ENCODE data around the gene DST. TPM values are rescaled to one million over a fixed set of nuclear protein-coding genes. Genes with fewer than 3 reads are reported as not detected.
A peak's percentile ranks its signal among the peaks of the same experiment; 100 is the strongest.

Gene DST
- total and polyA plus RNA-seq, 2 donors (not counting 1 experiment from before 2014, with no cell fraction given) = 1.5 to 1.9 TPM

GRCh38 chr6:56601390-56601789 is 41.3 kb downstream of the DST start:
- POLR2A ChIA-PET = no interaction called here
- intact Hi-C loops (cut with micrococcal nuclease) = no loop called here
- no peaks in the 10 kb centered on the region for H4K20me1 ChIP-seq (ENCODE audit: control insufficient read depth, insufficient read depth, low read length, poor library complexity, severe bottlenecking)
- H3K27ac Mint-ChIP-seq = no peak overlapping the region
- no peaks in the 10 kb centered on the region for H3K36me3 ChIP-seq (replicated peaks in 1 of 2; ENCODE audit: control extremely low read depth in 1 of 2, control insufficient read depth in 1 of 2, extremely low read depth in 1 of 2, insufficient read depth in 2 of 2, low read length in 1 of 2)
- H3K27ac ChIP-seq (ENCODE audit: low read length in 2 of 2) = no peak overlapping the region
- no peaks in the 10 kb centered on the region for H3K79me2 ChIP-seq (ENCODE audit: control insufficient read depth, insufficient read depth, low read length)
- no peak overlapping the region for H3K4me3 ChIP-seq (ENCODE audit: control extremely low read depth in 1 of 5, extremely low read depth in 1 of 5, insufficient read depth in 1 of 5, low read depth in 2 of 5, low read length in 4 of 5)
- DNase-seq (no peak), ATAC-seq (ENCODE audit: low read depth) (no peak)
- no peaks in the 10 kb centered on the region for H3K4me1 ChIP-seq (ENCODE audit: control insufficient read depth in 2 of 2, insufficient read depth in 2 of 2, low read length in 2 of 2)
- no CpG with 5 or more reads among the region's 2 CpGs for WGBS (ENCODE audit: insufficient coverage)
- H2AFZ ChIP-seq (ENCODE audit: insufficient read depth, low read depth, low read length, poor library complexity, severe bottlenecking) = no peak overlapping the region
- H3K9me3 ChIP-seq (ENCODE audit: control extremely low read depth in 1 of 3, control insufficient read depth in 2 of 3, insufficient read depth in 1 of 3, low read length in 2 of 3) = no peaks in the 10 kb centered on the region
- no peak for TF ChIP-seq CTCF (IDR thresholded peaks at IDR 0.05)
- TF ChIP-seq EZH2 (IDR thresholded peaks at IDR 0.05; ENCODE audit: borderline replicate concordance, insufficient read depth, low read depth, low read length, poor library complexity, severe bottlenecking) = no peak
- H3K27me3 Mint-ChIP-seq = peaks cover 11% of the 10 kb centered on the region
- H3K9ac ChIP-seq (ENCODE audit: low read length) = no peak overlapping the region
- CTCF ChIA-PET = no interaction called here
- no peaks in the 10 kb centered on the region for H3K27me3 ChIP-seq (replicated peaks in 1 of 4; ENCODE audit: control extremely low read depth in 1 of 4, control insufficient read depth in 3 of 4, insufficient read depth in 4 of 4, low read length in 3 of 4)
- no peak overlapping the region for H3K4me2 ChIP-seq (replicated peaks; ENCODE audit: low read depth, low read length, poor library complexity, severe bottlenecking)
- no peaks in the 10 kb centered on the region for H3K4me1 Mint-ChIP-seq
- no peaks in the 10 kb centered on the region for H3K9me3 Mint-ChIP-seq (ENCODE audit: insufficient read depth)
- H3K4me3 Mint-ChIP-seq = no peak overlapping the region

DNA sequence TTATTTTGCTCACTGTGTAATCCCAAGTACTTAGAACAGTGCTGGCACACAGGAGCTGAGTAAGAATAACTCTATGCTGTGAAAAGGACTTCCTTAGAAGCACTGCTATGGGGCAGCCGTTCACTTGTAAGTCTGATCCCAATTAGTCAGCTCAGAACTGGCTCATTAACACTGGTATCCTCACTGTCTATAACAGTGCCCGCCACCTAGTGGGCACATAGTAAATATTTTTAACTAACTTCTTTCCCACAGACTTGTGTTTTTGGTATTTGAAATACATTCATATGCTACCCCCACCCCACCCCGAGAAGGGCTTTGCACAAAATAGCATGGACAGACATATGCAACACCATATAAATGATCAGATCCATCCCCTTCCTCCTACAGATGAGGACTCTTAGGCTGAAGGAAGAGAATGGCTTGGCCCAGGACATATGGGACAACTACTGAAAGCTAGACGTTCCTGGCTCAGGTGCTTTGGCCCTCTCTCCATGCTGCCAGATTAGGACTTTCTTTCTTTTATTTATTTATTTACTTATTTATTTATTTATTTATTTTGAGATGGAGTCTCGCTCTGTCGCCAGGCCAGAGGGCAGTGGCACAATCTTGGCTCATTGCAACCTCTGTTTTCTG is 47.1 kb downstream of the DST start:
- Histone ChIP-seq H2AFZ (ENCODE audit: insufficient read depth, low read depth, low read length, poor library complexity, severe bottlenecking) (peak overlapping the region; percentile 24), H3K9ac (ENCODE audit: low read length) (no peak overlapping the region), H3K4me1 (ENCODE audit: control insufficient read depth in 2 of 2, insufficient read depth in 2 of 2, low read length in 2 of 2) (peaks cover 8 to 15% of the 10 kb centered on the region in 2 donors), H3K27me3 (replicated peaks in 1 of 4; ENCODE audit: control extremely low read depth in 1 of 4, control insufficient read depth in 3 of 4, insufficient read depth in 4 of 4, low read length in 3 of 4) (no peaks in the 10 kb centered on the region), H3K27ac (ENCODE audit: low read length in 2 of 2) (no peak overlapping the region), H3K9me3 (ENCODE audit: control extremely low read depth in 1 of 3, control insufficient read depth in 2 of 3, insufficient read depth in 1 of 3, low read length in 2 of 3) (no peaks in the 10 kb centered on the region), H3K36me3 (replicated peaks in 1 of 2; ENCODE audit: control extremely low read depth in 1 of 2, control insufficient read depth in 1 of 2, extremely low read depth in 1 of 2, insufficient read depth in 2 of 2, low read length in 1 of 2) (no peaks in the 10 kb centered on the region), H3K4me2 (replicated peaks; ENCODE audit: low read depth, low read length, poor library complexity, severe bottlenecking) (no peak overlapping the region), H3K4me3 (ENCODE audit: control extremely low read depth in 1 of 5, extremely low read depth in 1 of 5, insufficient read depth in 1 of 5, low read depth in 2 of 5, low read length in 4 of 5) (no peak overlapping the region), H4K20me1 (ENCODE audit: control insufficient read depth, insufficient read depth, low read length, poor library complexity, severe bottlenecking) (no peaks in the 10 kb centered on the region), H3K79me2 (ENCODE audit: control insufficient read depth, insufficient read depth, low read length) (no peaks in the 10 kb centered on the region)
- ATAC-seq (ENCODE audit: low read depth) (peak; percentile 43), DNase-seq (peak; percentile 44)
- CTCF ChIA-PET = interaction anchor here (0.8 to 2.8 kb wide), 13 partner anchors 8 to 721 kb away, joined by 3 to 16 read pairs (median 5); no protein-coding TSS in a partner anchor
- Mint-ChIP-seq H3K4me1 (peaks cover 26% of the 10 kb centered on the region), H3K27ac (no peak overlapping the region), H3K4me3 (no peak overlapping the region), H3K27me3 (no peaks in the 10 kb centered on the region), H3K9me3 (ENCODE audit: insufficient read depth) (no peaks in the 10 kb centered on the region)
- TF ChIP-seq EZH2 (IDR thresholded peaks at IDR 0.05; ENCODE audit: borderline replicate concordance, insufficient read depth, low read depth, low read length, poor library complexity, severe bottlenecking) (no peak), CTCF (IDR thresholded peaks at IDR 0.05) (peak; percentile 76)
- intact Hi-C loops (cut with micrococcal nuclease) = loop anchor here (1.0 kb wide), 1 partner anchor 236 kb away; no protein-coding TSS in a partner anchor
- POLR2A ChIA-PET = no interaction called here
- WGBS (ENCODE audit: insufficient coverage) = 25% methylated on average over 1 of the region's 6 CpGs

Data from B cell (primary cell).